ENCODE measurements around the gene C3orf85.

Gene C3orf85

GRCh38 chr3:109171479-109171878 is 35.0 kb downstream of the C3orf85 start:
- Histone ChIP-seq H3K9me3 (no peaks in the 10 kb centered on the region), H3K4me3 (ENCODE audit: low read depth in 1 of 2, low read length in 1 of 2) (no peak overlapping the region)

GRCh38 chr3:109175411-109175810 is 38.9 kb downstream of the C3orf85 start:
- Histone ChIP-seq H3K27me3 (no peaks in the 10 kb centered on the region), H3K9me3 (no peaks in the 10 kb centered on the region), H3K27ac (no peak overlapping the region), H3K4me1 (ENCODE audit: control insufficient read depth in 1 of 2, insufficient read depth in 1 of 2, low read depth in 1 of 2, low read length in 1 of 2) (no peaks in the 10 kb centered on the region), H3K4me3 (ENCODE audit: low read depth in 1 of 2, low read length in 1 of 2) (no peak overlapping the region), H3K36me3 (no peaks in the 10 kb centered on the region)
- no peak for TF ChIP-seq CTCF (IDR thresholded peaks at IDR 0.05)

More at GRCh38 chr3:109171479-109171878, 35.0 kb downstream of the C3orf85 start:
- Histone ChIP-seq H3K4me1 (ENCODE audit: control insufficient read depth in 1 of 2, insufficient read depth in 1 of 2, low read depth in 1 of 2, low read length in 1 of 2) (no peaks in the 10 kb centered on the region), H3K27me3 (no peaks in the 10 kb centered on the region), H3K36me3 (no peaks in the 10 kb centered on the region), H3K27ac (no peak overlapping the region)
- TF ChIP-seq CTCF (IDR thresholded peaks at IDR 0.05), result no peak

GRCh38 chr3:109176726-109177125 is 40.2 kb downstream of the C3orf85 start:
- no peak for TF ChIP-seq CTCF (IDR thresholded peaks at IDR 0.05)
- Histone ChIP-seq H3K4me1 (ENCODE audit: control insufficient read depth in 1 of 2, insufficient read depth in 1 of 2, low read depth in 1 of 2, low read length in 1 of 2) (no peaks in the 10 kb centered on the region), H3K9me3 (no peaks in the 10 kb centered on the region)

GRCh38 chr3:109177908-109178307 is 41.4 kb downstream of the C3orf85 start:
- no peaks in the 10 kb centered on the region for H3K9me3 ChIP-seq
- H3K4me1 ChIP-seq (ENCODE audit: control insufficient read depth in 1 of 2, insufficient read depth in 1 of 2, low read depth in 1 of 2, low read length in 1 of 2), result no peaks in the 10 kb centered on the region
- no peak for TF ChIP-seq CTCF (IDR thresholded peaks at IDR 0.05)
- no peaks in the 10 kb centered on the region for H3K36me3 ChIP-seq
- no peak overlapping the region for H3K4me3 ChIP-seq (ENCODE audit: low read depth in 1 of 2, low read length in 1 of 2)
- H3K27ac ChIP-seq, result no peak overlapping the region
- H3K27me3 ChIP-seq, result no peaks in the 10 kb centered on the region

More at GRCh38 chr3:109176726-109177125, 40.2 kb downstream of the C3orf85 start:
- H3K4me3 ChIP-seq (ENCODE audit: low read depth in 1 of 2, low read length in 1 of 2), result no peak overlapping the region
- no peak overlapping the region for H3K27ac ChIP-seq
- H3K36me3 ChIP-seq, result no peaks in the 10 kb centered on the region
- no peaks in the 10 kb centered on the region for H3K27me3 ChIP-seq

GRCh38 chr3:109178708-109179107 is 42.2 kb downstream of the C3orf85 start:
- H3K27me3 ChIP-seq, result no peaks in the 10 kb centered on the region
- H3K4me1 ChIP-seq (ENCODE audit: control insufficient read depth in 1 of 2, insufficient read depth in 1 of 2, low read depth in 1 of 2, low read length in 1 of 2), result no peaks in the 10 kb centered on the region
- no peaks in the 10 kb centered on the region for H3K36me3 ChIP-seq
- no peak overlapping the region for H3K27ac ChIP-seq
- H3K4me3 ChIP-seq (ENCODE audit: low read depth in 1 of 2, low read length in 1 of 2), result no peak overlapping the region
- no peak for TF ChIP-seq CTCF (IDR thresholded peaks at IDR 0.05)
- no peaks in the 10 kb centered on the region for H3K9me3 ChIP-seq

- H3K4me1 ChIP-seq (ENCODE audit: control insufficient read depth in 1 of 2, insufficient read depth in 1 of 2, low read depth in 1 of 2, low read length in 1 of 2), result no peaks in the 10 kb centered on the region
- H3K9me3 ChIP-seq, result no peaks in the 10 kb centered on the region
- H3K27me3 ChIP-seq, result no peaks in the 10 kb centered on the region
- no peak overlapping the region for H3K4me3 ChIP-seq (ENCODE audit: low read depth in 1 of 2, low read length in 1 of 2)
- TF ChIP-seq CTCF (IDR thresholded peaks at IDR 0.05), result no peak
- no peak overlapping the region for H3K27ac ChIP-seq
- no peaks in the 10 kb centered on the region for H3K36me3 ChIP-seq
Observed at GRCh38 chr3:109184726-109185125, 48.2 kb downstream of the C3orf85 start.
